SU-DHL-6 (cell line): ENCODE measurements around the gene HPS3.

Experiments used
- CTCF ChIP-seq: fragments of 200-600 bp; sonication (generic); IDR thresholded peaks from one replicate; pipeline ENCODE4 v1.5.1; 2017; ENCODE audit warnings: antibody characterized with exemption, mild to moderate bottlenecking, low read length, moderate library complexity; ENCODE audit not compliant: insufficient read depth, poor library complexity, severe bottlenecking
- EZH2phosphoT487 ChIP-seq: fragments of 200-600 bp; sonication (generic), shearing (Covaris generic); conservative IDR thresholded peaks from 2 replicates; pipeline ENCODE4 v1.6.1; 2018; ENCODE audit warnings: mild to moderate bottlenecking, antibody characterized with exemption, low read length, moderate library complexity, mixed read lengths

GRCh38 chr3:149221783-149222517, 92.5 kb downstream of the HPS3 start, which contains the start of gene CP:
- TF ChIP-seq CTCF: no peak
- TF ChIP-seq EZH2phosphoT487: no peak
